GM19328 (cell line): ENCODE data around the gene CLEC4G.

Experiments
- ATAC-seq: cut with Tn5 transposase; IDR thresholded peaks from one replicate; pipeline ENCODE4 v1.9.1; 2021; ENCODE audit warnings: mild to moderate bottlenecking, moderate library complexity; ENCODE audit not compliant: unreplicated experiment

Gene CLEC4G

GRCh38 chr19:7729831-7730285 lies 2.1 kb downstream of the CLEC4G start:
- no peak for ATAC-seq

DNA sequence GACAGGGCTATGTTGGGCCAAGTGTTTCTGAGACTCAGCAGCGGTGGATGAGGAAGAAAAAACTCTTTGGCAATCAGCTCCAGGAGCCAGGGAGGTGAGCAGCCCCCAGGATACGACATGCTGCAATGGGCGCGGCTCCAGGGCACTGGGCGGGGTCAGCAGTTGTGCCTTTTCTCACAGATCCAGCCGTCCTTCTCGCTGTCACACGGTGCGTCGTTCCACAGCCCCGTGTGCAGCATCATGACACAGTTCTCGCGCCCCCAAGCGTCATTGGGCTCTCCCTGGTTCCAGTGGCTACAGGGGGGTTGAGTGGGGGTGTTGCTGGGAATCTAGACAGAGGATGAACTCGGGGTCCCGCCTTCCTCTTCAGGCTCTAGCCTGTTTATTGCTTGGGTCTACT lies 2.7 kb downstream of the CLEC4G start:
- ATAC-seq: no peak

DNA sequence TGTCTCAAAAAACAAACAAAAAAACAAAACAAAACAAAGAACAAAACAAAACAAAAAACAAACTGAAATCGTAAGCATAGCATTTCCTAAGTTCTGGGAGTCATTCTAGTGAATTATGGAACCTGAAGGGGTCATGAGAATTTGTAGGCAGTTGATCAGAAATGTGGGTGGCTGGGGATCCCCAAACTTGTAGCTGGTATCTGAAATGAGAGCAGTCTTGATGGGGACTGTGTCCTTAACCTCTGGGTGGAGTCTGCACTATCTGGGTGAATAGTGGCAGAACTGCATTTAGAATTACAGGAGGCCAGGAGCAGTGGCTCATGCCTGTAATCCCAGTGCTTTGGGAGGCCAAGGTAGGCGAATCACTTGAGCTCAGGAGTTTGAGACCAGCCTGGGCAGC lies 6.1 kb downstream of the CLEC4G start:
- ATAC-seq: no peak

DNA sequence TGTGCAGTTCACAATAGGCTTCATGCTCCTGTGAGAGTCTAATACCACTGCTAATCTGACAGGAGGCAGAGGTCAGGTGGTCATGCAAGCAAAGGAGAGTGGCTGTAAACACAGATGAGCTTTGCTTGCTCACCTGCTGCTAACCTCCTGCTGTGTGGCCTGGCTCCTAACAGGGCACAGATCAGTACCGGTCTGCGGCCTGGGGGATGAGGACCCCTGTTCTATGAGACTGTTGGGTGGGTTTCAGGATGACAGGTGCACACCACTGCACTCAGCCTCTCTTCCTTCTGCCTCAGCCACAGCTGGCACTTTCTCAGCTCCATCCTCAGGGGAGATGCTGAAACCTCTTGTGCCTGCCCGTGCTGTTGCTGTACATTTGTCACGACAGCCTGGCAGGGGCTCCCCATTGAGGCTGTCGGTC lies 9.7 kb downstream of the CLEC4G start:
- no peak for ATAC-seq

DNA sequence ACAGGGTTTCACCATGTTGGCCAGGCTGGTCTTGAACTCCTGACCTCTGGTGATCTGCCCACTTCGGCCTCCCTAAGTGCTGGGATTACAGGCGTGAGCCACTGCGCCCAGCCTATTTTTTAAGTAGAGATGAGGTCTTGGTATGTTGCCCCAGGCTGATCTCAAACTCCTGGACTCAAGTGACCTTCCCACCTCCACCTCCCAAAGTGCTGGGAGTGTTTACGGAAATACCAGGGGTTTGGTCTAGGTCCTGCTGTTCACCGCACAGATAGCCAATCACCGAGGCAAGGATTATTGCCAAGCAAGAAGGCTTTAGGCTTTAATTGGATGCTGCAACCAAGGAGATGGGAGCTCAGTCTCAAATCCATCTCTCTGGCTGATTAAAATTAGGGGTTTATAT lies 11.6 kb downstream of the CLEC4G start:
- ATAC-seq: no peak

- ATAC-seq: no peak
Measured at GRCh38 chr19:7718668-7719067, 13.2 kb downstream of the CLEC4G start.

GRCh38 chr19:7716762-7717161 lies 15.1 kb downstream of the CLEC4G start:
- ATAC-seq: no peak

GRCh38 chr19:7715671-7716070 lies 16.2 kb downstream of the CLEC4G start:
- no peak for ATAC-seq

DNA sequence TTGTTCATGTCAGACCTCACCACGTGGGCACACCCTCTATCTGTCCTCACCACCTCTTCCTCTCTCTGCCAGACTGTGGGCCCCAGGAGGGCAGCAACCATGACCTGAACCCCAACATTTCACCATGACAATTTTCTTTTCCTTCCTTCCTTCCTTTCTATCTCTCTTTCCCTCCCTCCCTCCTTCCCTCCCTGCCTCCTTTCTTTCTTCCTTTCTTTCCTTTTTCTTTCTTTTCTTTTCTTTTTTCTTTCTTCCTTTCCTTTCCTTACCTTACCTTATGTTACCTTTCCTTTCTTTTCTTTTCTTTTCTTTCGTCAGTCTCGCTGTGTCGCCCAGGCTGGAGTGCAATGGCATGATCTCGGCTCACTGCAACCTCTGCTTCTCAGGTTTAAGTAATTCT lies 21.3 kb downstream of the CLEC4G start:
- no peak for ATAC-seq

DNA sequence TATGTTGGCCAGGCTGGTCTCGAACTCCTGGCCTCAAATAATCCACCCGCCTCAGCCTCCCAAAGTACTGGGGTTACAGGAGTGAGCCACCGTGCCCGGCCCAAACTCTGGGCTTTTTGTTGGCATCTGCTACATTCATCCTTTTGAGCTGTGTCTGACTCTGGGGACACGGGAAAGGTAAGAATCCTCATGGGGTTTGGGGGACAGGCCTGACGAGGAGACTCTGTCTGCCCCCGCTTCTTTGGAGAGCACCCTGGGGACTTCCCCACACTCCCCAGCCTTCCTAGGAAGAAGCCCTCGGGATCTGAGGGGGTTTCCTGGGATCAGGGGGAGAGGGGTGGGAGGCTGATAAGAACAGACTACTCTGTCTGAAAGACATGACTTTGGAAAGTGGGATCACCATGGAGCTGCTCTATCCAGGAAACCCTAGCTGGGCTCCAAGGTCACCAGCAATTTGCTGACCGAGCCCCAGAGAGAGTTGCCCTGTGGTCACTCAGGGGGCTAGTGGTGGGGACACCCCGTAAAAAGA lies 21.9 kb downstream of the CLEC4G start:
- ATAC-seq: no peak

- no peak for ATAC-seq
Measured at GRCh38 chr19:7706955-7707456, 24.9 kb downstream of the CLEC4G start.

GRCh38 chr19:7706188-7706954 lies 25.5 kb downstream of the CLEC4G start:
- ATAC-seq: no peak

DNA sequence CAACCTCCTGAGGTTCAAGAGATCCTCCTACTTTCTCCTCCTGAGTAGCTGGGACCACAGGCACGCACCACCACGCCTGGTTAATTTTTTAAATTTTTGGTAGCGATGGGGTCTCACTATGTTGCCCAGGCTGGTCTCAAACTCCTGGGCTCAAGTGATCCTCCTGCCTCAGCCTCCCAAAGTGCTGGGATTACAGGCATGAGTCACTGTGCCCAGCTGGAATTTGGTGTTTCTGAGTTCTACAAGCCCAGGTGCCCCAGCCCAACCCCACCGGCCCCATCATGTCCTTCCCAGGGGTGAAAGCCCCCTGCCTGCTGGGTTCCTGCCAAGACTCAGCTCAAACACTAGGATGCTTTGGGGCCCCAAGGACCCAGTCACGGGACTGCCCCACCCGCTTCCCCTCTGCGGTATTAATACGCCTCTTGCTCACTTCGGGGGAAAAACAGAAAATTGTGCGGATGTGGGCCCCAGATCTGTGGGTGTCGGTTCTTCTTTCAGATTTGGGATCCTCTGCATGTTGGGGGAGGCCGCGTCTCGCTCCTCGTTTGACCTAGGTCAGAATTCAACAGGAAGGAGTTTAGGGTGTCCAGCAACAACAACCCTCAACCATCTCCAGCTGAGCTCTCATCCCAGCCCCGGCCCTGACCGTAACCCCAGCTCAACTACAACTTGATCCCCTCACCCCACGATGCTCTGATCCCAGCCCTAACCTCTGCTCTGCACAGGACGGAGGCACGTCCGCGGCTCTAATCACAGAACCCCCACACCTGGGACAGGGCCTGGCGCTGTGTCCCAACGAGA lies 26.3 kb downstream of the CLEC4G start:
- ATAC-seq: no peak

DNA sequence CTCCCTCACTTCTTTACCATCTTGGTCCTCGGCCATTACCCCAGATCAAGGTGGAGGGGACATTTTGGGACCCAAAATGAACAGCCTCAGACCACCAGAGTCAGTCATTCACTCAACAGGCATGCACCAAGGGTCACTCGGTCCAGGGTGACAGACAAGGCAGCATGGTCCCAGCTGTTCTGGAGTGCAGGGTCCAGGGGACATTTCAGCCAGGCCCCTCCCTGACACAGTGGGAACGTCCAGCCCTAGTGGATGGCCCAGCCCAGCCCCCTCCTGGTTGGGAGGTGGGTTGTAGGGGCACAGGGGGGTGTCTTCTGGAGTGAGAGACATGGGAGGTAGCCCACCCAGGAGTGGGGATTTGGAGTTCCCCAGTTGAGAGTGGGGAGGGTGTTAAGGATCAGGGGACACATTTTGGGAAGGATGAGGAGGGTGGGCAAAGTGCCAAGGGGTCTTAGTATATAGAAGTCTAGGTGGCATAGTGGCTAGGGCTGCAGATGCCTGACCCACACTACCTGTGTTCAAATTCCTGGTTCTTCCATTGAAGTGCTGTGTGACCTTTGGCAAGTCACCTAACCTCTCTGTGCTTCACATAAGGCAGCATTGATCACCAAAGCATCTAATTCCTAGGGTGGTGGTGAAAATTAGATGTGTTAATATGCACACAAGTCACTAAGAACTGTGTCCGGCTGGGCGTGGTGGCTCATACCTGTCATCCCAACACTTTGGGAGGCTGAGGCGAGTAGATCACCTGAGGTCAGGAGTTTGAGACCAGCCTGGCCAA lies 27.4 kb downstream of the CLEC4G start:
- no peak for ATAC-seq

DNA sequence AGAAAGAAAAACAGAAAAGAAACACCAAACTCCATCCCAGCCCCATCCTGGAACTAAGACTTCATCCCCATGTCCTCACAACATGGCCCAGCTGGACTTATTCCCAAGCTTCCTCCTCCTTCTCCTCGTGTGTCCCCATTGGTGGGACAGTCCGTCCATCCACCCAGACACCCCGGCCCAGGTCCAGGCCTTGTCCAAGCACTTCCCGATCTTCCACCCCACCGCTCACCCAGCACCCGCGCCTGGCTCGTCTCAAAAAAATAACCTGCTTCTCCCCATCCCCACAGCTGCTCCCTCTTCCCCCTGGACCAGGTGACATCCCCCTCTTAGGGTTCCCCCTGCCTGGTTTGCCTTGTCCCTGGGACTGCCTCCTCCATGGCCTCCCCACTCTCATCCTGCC lies 28.6 kb downstream of the CLEC4G start:
- no peak for ATAC-seq

- peak; percentile 45 for ATAC-seq
Measured at GRCh38 chr19:7701654-7702457, 30.1 kb downstream of the CLEC4G start, which contains the start of gene FCER2. FCER2 (minus strand) TSS chr19:7702131; CDS start chr19:7699760, 2,371 bp downstream.

DNA sequence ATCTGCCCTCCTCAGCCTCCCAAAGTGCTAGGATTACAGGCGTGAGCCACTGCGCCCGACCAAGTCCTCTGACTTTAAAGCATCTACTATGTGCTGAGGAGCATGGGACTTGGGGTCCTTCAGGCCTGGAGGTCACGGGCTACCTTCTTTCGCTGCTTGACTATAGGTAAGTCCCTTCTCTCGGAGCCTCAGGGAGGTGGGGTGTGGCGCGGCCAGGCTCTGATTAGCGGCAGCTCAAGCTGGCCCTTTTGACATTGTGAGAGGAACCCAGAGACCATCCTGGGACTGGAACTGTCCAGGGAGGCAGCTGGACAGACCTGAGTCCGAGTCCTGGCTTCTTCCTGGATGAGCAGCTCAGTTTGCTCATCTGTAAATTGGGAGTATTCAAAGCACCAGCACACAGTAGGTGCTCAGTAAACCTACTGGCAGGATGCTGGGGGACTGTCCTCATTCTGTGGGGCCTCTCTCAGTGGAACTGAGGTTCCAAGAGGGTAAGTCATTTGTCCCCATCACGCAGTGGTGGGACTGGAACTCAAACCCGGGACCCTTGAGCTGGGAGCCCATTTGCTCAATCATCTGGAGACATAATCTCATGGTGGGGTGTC lies 30.8 kb downstream of the CLEC4G start:
- ATAC-seq: no peak

GRCh38 chr19:7699417-7700401 lies 32.2 kb downstream of the CLEC4G start:
- ATAC-seq: no peak
